Measurements from ENCODE around the gene PDCD7.
A peak's percentile ranks its signal among the peaks of the same experiment; 100 is the strongest.
"Not testable (repeated sequence)": the region's sequence is repeated elsewhere in the genome, so short reads cannot be mapped to it uniquely, and the experiment has no call there.

Gene PDCD7

DNA sequence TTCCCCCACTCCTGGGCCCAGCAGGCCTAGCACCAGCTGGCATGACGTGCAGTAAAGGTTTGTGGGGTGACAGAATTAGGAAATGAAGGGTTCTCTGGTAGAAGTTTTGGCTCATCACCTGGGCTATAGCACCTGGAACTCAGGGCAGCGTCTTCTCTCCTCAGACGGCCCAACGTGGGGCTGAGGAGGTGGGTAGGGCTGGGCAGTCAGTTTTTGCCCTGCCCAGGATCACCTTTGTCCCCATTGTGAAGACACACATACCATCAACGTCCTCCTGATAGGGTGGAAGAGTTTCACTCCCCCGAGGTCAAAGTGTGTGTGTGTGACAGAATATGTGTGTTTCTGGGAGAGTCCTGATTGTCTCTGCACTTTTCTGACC lies 45.0 kb downstream of the PDCD7 start:
- DNase-seq, result no peak

DNA sequence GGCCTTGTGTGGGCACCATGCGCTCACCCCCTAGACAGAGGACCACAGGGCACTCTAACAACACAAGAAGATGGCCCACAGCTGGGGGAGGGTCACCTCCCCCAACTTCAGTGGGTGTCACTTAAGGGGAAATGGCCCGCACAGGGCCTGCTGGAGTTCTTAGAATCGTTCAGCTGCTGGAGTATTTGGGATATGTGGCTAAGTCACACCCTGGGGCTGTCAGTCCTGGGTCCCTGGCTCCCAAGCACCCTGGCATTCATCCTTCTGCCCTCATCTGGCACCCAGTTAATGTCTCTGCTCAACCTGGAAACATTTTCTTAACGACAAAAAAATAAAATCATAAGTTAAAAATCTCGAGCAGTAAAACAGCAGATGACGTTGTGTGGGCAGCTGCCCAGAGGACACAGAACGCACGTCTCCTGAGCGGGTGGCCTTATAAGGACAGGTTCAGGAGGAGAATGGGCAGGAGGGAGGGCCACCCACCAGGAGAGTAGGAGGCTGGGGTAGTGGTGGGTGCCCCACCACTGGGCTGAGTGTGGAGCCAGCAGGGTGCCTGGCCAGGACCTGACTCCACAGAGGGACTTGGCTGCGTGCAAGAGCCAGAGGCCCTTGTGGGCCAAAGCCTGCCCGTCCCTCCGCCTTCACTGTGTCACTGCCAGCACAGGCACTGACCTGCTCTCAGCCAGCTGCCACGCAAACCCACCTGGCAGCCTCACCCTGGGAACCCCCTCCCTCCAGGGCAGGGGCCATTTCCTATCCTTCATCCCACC lies 45.5 kb downstream of the PDCD7 start:
- no peak for DNase-seq

DNA sequence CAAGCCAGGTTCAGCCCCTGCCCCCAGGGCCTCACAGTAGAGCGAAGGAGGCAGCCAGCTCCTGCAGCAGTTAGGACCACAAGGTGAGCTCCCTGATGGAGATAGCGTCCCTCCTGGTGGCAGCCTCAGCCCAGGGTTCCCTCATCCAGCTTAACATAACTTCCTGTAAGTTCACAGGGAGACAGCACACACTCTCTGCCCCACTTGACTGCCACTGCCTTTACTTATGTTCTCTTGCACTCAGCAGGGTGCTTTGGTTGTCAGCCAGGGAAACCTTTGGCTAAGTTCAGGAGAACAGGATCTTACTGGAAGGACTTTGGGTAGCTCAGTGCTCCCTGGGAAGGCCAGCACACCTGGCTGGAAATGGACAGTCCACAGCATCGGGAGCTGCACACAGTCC lies 46.2 kb downstream of the PDCD7 start:
- no peak for DNase-seq

DNA sequence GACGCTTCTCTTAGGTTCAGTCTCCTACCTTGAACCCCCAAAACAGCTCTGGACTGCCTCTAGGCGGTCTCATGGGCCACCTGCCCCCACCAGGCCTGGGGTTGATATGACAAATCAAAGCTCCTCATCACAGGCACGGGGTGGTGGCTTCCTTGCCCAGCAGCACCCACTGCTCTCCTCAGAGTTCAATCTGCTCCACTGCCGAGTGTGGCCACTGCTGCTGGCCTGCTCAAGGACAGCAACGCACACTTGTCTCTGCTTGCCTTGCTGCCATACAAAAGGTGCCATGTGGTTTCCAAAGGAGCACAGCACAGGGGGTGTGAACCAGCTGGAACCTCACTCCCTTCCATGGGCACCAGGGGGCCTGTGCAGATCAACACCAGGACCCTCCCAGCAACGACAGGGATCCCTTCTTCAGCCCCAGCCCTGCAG lies 46.9 kb downstream of the PDCD7 start:
- no peak for DNase-seq

DNA sequence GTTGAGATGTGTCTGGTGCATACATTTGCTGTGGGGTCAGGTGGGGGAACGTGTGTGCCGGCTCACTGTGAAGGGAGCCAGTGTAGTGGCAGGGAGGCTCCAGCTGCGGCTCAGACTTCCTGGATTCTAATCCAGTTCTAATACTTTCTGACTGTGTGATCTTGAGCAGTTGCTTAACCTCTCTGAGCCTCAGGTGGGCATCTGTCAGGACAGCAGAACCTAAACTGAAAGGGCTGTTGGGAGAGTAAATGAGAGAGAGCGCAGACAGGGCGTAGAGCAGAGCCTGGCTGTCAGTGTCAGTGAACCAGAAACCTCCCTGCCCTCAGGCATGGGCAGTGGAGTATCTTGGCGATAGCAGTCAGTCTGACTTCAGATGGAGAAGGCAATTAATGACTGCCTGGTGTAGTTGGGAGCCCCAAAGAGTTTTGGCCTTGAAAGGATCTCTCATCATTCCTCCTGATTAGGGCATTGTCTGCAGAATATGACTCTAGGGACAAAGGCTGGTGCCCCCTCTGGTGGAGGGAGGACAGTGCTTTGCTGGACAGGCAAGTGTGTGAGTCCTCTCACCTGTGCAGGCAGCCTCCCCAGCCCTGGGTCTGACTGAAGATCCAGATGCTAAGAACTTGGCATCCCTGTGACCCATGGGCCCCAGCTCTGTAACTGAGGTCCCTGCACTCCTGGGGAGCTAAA lies 47.5 kb downstream of the PDCD7 start:
- no peak for DNase-seq

DNA sequence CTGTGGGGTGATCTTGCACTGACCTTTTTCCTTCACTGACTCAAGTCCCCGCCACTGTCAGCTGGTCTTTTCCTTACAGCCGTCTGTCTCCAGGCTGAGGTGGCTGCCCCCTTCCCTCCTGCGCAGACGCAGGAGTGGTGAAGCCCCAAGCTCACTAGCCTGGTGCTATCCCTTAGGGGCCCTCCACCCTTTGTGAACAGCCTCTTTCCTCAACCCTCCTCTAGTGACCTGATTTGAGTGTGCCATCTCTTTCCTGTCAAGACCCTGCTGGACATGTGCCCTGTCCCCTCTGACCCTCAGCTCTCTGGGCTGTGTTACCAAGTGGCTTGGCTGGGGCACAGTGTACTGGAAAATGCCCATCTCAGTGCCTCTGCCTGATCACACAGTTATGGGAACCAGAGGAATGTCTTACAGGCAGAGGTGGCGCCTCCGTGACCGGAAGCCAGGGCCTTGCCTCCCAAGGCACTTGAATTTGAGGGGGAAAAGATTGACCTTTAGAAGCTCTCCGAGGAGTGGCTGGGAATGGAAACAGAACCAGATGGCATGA lies 48.3 kb downstream of the PDCD7 start:
- DNase-seq, result no peak

DNA sequence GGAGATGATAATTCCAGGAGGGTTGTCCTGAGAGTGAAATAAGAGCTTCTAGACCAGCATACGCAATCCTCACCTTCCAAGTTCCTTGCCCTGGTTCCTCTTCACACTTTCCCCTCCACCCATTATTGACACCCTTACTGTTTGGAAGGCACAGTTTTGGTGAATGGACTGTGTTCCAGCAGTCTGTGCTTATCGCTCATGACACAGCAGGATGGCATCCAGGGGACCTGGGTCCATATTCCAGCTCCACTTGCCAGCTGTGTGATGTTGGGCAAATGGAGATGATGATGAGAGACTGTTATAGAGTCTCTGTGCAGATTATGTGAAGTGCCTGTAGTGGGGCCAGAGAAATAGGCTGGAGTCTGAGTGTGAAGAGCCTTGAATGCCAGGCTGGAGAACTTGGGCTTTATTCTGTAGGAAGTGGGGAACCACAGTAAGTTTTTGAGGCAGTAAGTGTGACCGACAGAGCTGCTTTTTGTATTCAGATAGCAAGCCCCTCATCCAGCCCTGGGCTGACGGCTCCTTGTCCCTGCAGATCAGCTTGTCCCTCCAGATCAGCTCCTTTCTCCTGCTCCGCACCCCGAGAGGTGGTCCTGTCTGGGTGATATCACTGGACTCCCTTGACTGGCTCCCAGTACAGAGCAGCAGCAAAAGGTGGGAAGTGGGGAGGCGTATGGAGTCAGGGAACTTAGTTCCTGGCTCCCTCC lies 49.0 kb downstream of the PDCD7 start:
- DNase-seq, result no peak

DNA sequence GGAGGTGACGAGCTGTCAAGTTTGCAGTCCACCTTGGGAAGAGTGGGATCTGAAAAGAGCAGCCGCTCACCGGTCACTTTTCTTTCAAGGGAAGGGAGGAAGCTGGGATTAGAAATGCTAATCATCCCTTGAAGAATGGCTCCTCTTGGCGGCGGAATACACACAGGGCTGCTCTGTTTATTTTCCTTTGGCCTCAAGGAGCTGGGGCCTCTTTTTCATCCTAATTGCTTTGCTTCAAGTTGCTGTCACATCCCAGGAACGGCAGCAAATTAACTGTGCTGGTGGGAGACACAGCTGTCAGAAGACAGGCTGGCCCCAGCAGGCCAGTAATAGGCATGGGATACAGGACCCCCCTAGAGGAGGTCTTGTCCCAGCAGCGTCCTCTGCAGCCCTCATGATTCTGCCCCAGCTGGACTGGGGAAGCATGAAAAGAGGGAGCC lies 50.3 kb downstream of the PDCD7 start:
- no peak for DNase-seq

DNA sequence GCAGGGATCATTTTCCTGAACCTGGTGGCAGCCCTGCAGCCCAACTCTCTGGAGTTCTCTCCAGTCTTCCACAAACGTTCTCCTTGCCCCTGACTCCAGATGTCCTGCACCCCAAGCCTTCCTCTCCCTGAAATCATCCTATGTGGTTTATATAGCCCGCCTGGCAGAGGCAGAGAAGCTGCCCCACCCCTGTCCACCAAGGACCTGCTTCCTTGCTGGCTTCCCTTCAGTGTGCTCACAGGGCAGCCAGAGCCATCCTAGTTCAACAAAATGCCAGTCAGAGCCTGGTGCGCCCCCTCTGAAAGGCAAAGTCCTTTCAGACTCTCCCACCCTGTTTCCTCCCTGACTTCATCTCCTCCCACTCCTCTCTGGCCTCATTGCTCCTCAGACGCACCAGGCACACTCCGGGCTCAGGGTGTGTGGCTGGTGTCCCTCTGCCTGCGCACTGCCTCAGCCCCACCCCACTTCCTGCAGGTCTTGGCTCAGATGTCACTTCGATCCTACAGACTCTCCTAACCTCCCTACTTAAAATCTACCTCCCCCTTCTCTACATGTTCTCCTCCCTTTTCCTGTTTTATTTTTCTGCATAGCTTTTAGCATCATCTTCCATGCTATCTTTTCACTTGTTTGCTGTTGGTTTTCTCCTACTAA lies 51.2 kb downstream of the PDCD7 start:
- no peak for DNase-seq

DNA sequence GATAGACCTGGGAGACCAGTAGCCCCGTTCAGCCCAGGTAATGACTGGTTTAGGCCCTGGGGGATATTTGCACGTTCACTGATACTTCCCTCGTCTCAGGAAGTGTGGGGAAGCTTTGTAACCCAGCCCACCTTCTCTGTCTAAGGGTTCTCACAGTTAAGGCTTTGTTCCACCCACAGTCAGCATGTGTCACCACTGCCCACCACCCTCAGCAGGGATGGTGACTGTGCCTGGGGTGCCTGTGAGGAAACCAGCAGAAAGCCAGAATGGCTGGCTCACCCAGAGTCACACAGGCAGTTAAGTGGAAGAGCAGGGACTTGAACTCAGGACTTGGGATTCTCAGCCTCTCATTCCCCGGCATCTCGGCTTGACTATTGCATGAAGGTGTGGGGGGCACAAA lies 51.9 kb downstream of the PDCD7 start:
- DNase-seq, result no peak

DNA sequence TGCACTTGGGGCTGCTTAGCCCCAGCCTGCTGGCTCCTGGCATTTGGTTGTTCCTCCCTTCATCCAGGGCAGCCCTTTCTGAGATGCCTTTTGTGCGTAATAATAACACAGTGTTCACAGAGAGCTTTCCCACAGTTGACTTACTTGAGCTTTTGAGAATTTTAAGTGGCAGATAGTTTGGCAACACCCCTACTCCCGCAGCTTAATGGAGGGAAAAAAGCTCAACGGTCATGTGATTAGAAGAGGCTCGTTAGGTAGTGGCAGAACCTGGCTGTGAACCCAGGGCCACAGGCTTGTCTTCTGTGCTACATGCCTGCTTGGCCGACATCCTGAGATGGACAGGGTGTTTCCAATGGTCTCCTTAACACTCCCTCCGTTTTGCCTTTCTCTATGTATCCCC lies 52.3 kb downstream of the PDCD7 start:
- DNase-seq, result no peak

DNA sequence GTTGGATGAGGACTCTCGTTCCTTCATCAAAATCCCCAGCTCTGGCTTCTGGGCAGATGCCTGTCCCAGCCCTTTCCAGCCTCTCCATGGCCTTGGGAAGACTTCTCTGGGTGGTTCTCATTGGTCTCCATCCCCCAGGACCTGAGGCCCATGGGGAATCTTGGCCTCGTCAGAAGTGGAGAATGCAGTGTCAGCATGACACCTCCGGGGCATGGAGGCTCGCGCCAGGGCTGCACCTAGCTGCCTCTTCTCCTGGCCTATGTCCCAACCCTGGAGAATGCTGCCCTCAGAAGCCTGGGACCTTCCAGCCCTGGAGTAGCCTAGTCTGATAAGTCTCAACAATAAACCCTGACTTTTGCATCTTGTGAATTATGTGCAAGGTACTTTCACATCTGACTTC lies 54.0 kb downstream of the PDCD7 start:
- DNase-seq, result no peak

DNA sequence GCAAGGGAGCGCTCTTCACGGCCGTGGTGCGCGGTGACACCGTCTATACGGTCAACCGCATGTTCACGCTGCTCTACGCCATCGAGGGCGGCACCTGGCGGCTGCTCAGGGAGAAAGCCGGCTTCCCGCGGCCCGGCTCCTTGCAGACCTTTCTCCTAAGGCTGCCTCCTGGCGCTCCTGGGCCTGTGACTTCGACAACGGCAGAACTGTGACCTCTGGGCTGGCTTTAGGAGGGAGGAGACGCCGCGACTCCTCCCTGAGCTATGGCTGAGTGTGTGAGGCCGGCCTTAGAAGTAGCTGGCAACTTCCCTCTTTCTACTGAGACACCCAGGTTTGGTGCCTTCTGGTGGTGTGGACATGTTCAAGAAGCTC lies 55.6 kb downstream of the PDCD7 start:
- DNase-seq, result peak; percentile 42

DNA sequence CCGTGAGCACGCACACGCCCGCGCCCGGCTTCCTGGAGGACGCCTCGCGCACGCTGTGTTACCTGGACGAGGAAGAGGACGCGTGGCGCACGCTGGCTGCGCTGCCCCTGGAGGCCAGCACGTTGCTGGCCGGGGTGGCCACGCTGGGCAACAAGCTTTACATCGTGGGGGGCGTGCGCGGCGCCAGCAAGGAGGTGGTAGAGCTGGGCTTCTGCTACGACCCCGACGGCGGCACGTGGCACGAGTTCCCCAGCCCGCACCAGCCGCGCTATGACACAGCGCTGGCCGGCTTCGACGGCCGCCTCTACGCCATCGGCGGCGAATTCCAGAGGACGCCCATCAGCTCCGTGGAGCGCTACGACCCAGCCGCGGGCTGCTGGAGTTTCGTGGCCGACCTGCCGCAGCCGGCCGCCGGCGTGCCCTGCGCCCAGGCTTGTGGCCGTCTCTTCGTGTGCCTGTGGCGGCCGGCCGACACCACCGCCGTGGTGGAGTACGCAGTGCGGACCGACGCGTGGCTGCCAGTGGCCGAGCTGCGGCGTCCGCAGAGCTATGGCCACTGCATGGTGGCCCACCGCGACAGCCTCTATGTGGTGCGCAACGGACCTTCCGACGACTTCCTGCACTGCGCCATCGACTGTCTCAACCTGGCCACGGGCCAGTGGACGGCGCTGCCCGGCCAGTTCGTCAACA lies 56.2 kb downstream of the PDCD7 start:
- DNase-seq, result no peak

DNA sequence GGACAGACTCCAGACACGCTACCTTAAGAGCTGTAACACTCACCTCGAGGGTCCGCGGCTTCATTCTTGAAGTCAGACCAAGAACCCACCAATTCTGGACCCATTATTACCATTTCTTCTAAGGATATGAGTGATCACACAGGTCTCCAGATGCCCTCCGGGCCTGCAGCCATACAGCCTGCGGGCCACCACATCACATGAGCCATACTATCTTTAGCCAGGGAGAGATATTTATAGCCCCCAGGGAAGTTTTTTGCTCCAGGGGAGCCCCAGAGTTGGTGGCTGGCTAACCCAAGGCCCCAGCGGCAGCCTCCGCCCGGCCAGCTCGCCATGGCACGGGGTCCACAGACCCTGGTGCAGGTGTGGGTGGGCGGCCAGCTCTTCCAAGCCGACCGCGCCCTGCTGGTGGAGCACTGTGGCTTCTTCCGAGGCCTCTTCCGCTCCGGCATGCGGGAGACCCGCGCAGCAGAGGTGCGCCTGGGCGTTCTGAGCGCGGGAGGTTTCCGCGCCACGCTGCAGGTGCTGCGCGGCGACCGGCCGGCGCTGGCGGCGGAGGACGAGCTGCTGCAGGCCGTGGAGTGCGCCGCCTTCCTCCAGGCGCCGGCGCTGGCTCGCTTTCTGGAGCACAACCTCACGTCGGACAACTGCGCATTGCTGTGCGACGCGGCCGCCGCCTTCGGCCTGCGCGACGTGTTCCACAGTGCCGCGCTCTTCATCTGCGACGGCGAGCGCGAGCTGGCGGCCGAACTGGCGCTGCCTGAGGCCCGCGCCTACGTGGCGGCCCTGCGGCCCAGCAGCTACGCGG lies 56.9 kb downstream of the PDCD7 start, which contains the start of gene KBTBD13:
KBTBD13 (plus strand) TSS at position 261 of the 805 bp plus-strand sequence; CDS start at position 331, 70 bp downstream.
- DNase-seq, result no peak

DNA sequence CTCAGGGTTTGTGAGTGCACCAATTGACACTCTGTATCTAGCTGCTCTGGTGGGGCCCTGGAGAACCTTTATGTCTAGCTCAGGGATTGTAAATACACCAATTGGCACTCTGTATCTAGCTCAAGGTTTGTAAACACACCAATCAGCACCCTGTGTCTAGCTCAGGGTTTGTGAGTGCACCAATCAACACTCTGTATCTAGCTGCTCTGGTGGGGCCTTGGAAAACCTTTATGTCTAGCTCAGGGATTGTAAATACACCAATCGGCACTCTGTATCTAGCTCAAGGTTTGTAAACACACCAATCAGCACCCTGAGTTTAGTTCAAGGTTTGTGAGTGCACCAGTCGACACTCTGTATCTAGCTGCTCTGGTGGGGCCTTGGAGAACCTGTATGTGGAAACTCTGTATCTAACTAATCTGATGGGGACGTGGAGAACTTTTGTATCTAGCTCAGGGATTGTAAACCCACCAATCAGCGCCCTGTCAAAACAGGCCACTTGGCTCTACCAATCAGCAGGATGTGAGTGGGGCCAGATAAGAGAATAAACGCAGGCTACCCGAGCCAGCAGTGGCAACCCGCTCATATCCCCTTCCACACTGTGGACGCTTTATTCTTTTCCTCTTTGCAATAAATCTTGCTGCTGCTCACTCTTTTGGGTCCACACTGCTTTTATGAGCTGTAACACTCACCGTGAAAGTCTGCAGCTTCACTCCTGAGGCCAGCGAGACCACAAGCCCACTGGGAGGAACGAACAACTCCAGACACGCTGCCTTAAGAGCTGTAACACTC lies 57.8 kb downstream of the PDCD7 start:
- DNase-seq, result not testable (repeated sequence)

DNA sequence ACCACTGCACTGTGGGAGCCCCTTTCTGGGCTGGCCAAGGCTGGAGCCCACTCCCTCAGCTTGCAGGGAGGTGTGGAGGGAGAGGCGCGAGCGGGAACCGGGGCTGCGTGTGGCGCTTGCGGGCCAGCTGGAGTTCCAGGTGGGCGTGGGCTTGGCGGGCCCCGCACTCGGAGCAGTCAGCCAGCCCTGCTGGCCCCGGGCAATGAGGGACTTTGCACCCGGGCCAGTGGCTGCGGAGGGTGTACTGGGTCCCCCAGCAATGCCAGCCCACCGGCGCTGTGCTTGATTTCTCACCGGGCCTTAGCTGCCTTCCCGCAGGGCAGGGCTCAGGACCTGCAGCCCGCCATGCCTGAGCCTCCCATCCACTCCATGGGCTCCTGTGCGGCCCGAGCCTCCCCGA lies 58.7 kb downstream of the PDCD7 start:
- DNase-seq, result not testable (repeated sequence)

DNA sequence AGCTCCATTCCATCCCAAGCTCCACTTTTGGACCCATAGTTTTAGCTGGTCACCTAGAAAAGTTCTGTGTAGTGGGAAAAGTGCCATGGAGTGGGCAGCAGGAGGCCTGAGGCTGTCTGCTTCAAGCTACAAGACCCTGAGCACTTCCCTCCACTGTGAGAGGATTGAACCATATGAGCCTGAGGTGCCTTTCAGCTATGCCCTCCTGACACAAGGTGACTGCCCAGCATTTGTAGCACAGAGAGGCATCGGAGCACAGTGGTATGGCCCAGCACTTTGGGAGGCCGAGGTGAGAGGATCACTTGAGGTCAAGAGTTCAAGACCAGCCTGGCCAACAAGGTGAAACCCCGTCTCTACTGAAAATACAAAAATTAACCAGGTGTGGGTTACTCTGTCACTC lies 61.0 kb downstream of the PDCD7 start:
- DNase-seq, result no peak

DNA sequence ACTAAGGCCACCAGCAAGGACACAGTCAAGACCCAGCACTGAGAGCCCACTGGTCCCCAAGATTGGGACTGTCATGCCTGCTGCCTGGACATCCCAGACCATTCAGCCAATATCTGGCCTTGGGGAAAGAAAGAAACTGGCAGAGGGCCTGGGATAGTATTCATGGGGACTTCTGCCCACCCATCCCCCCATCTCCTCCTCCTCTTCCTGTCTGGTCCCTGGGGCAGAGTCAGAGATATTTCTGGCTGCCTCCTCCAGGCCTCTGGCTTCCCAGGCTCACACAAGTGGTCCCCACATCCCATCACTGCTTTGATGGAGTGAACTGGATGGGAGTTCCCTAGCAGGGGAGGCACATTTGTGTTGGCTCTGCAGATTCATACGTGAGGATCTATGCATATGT lies 61.6 kb downstream of the PDCD7 start:
- DNase-seq, result no peak

DNA sequence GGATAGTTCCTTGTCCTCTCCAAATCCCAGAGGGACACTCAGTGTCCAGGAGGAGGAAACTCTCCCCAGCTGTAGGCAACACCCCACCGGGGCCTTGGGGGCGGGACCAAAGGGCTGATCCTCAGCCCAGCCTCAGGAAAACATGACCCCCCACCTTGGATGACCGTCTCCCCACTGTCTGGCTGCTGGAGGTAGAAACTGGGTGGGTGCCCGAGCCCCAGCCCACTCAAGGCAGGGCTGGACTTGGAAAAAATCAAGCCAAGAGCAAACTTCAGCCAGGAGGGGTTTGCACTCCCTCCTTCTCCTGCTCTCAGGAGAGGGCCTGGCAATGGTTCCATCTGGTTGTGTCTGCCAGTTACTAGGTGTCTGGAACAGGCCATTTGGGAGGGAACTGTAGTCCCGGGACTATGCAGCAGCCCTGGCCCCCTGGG lies 62.2 kb downstream of the PDCD7 start:
- DNase-seq, result no peak
